ENCODE data around the gene APOOL.

GRCh38 chrX:85018471-85018870 is 14.8 kb downstream of the APOOL start:
- TF ChIP-seq, protein P1, sequence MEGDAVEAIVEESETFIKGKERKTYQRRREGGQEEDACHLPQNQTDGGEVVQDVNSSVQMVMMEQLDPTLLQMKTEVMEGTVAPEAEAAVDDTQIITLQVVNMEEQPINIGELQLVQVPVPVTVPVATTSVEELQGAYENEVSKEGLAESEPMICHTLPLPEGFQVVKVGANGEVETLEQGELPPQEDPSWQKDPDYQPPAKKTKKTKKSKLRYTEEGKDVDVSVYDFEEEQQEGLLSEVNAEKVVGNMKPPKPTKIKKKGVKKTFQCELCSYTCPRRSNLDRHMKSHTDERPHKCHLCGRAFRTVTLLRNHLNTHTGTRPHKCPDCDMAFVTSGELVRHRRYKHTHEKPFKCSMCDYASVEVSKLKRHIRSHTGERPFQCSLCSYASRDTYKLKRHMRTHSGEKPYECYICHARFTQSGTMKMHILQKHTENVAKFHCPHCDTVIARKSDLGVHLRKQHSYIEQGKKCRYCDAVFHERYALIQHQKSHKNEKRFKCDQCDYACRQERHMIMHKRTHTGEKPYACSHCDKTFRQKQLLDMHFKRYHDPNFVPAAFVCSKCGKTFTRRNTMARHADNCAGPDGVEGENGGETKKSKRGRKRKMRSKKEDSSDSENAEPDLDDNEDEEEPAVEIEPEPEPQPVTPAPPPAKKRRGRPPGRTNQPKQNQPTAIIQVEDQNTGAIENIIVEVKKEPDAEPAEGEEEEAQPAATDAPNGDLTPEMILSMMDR (IDR thresholded peaks at IDR 0.05): no peak
- TF ChIP-seq POLR2A (IDR thresholded peaks at IDR 0.05): no peak

All from body of pancreas (tissue), 4 donors.